Stomach (tissue), 4 donors: ENCODE measurements around the gene TAS1R2.
"Not testable (repeated sequence)": the region's sequence is repeated elsewhere in the genome, so short reads cannot be mapped to it uniquely, and the experiment has no call there.

Source experiments
- CTCF ChIP-seq, 7 experiments: fragments of 450-650 bp in 4 of 7; fragments of 200-600 bp in 3 of 7; sonication (generic) in 3 of 7; IDR thresholded peaks; one replicate each; pipeline ENCODE4 v1.5.1; 2016 to 2019; ENCODE audit warnings: antibody characterized with exemption in 7 of 7, control low read depth in 2 of 7, mild to moderate bottlenecking in 1 of 7
- EP300 ChIP-seq: sonication (generic); formaldehyde crosslinking; IDR thresholded peaks from one replicate; pipeline ENCODE4 v1.6.1; 2017; ENCODE audit warnings: antibody characterized with exemption
- POLR2A ChIP-seq, 4 donors: fragments of 450-650 bp; IDR thresholded peaks; one replicate each; pipeline ENCODE4 v1.6.1; 2016; ENCODE audit warnings: antibody characterized with exemption in 4 of 4, control low read depth in 2 of 4, mild to moderate bottlenecking in 1 of 4, moderate library complexity in 1 of 4
- POLR2AphosphoS5 ChIP-seq, 3 donors: sonication (generic); formaldehyde crosslinking; IDR thresholded peaks; one replicate each; pipeline ENCODE4 v1.6.1; 2016; ENCODE audit warnings: antibody characterized with exemption in 3 of 3

GRCh38 chr1:18891858-18892257, 32.4 kb upstream of the TAS1R2 start:
- TF ChIP-seq POLR2A (IDR thresholded peaks at IDR 0.05); CTCF (IDR thresholded peaks at IDR 0.05); EP300; POLR2AphosphoS5 (IDR thresholded peaks at IDR 0.05): not testable (repeated sequence)
